ENCODE results near the gene GATA1.
A peak's percentile ranks its signal among the peaks of the same experiment; 100 is the strongest.

The GATA1 gene

GRCh38 chrX:48785540-48786214 is 713 bp upstream of the GATA1 start:
- no peak for DNase-seq

- DNase-seq: no peak
These were observed 575 bp downstream of the GATA1 start for GRCh38 chrX:48786825-48787504.

GRCh38 chrX:48787505-48788443 is 1.4 kb downstream of the GATA1 start:
- DNase-seq: no peak

GRCh38 chrX:48789366-48790220 is 3.2 kb downstream of the GATA1 start:
- no peak for DNase-seq

DNA sequence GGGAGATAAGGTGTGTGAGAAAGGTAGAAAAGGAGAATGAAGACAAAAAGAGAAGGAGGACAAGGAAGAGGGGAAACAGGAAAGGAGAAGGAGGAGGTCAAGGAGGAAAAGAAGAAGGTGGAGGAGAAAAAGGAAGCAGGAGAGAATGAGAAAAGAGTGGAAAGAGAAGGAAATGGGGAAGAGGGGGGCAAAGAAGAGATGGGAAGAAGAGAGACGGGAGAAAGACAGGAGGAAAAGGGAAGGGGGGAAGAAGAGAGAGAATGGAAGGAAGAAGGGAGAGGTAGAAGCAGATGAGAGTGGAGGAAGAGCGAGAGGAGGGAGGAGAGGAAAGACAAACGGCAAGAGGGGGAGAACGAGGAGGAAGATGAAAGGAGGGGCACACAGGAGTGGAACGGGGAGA is 4.1 kb downstream of the GATA1 start:
- no peak for DNase-seq

GRCh38 chrX:48791063-48791820 is 4.9 kb downstream of the GATA1 start:
- DNase-seq: no peak

DNA sequence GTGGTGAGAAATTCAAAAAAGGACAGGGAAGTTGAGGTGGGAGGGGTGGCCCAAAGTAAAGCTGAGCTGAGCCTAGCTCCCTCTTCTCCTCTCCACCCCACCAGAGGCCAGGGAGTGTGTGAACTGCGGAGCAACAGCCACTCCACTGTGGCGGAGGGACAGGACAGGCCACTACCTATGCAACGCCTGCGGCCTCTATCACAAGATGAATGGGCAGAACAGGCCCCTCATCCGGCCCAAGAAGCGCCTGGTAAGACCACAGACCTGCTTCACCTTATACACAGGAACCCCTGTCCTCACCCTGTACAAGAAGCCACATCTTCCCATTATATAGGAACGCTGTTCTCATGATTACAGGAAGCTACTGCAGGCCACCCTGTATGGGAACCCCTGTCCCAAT is 5.8 kb downstream of the GATA1 start:
- DNase-seq: no peak

GRCh38 chrX:48793935-48794334 is 7.5 kb downstream of the GATA1 start:
- DNase-seq: no peak

DNA sequence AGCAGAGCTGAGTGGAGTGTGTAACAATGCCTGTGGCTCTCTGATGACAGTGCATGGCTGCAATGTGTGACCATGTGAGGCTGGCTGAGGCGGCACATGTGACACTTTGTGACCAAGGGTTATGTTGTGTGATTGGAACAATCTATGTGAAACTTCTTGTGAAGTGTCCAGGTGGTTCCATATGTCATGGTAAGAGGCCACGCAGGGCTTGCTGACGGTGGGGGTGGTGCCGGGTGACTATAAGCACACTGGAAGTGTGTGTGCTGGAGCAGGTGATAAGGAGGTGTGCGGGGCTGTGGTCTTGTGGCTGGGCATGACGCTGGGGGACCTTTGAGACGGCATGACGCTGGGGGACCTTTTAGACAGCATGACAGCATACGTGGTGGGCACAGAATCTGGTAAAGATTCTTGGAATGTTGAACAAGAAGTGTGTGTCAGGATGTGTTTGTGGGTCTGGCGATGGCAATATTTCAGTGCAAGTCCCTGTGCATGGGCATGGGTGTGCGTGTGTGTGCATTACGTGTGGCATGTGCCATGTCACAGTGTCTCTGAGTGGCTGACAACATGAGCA is 8.0 kb downstream of the GATA1 start:
- no peak for DNase-seq

- no peak for DNase-seq
These were observed 8.6 kb downstream of the GATA1 start for GRCh38 chrX:48794911-48795515.

DNA sequence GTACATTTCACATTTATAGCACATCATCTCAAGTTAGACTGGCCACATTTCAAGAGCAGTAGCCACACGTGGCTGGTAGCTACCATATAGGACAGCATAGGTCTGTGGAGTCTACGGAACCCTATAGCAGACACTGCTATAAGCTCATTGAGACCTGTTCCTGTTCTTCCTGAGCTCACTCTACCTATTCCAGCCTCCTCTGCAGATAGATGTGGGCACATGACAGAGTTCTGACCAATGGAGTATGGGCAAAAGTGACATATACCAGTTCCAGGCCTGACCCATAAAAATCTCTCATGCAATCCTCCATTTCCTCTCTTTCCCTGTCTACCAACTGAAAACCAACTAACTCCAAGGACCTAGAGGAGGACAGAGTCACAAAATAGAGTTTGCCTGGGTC is 11.9 kb downstream of the GATA1 start:
- DNase-seq: no peak

GRCh38 chrX:48800574-48801279 is 14.3 kb downstream of the GATA1 start:
- DNase-seq: peak in 1 of 2 experiments; percentile 40

DNA sequence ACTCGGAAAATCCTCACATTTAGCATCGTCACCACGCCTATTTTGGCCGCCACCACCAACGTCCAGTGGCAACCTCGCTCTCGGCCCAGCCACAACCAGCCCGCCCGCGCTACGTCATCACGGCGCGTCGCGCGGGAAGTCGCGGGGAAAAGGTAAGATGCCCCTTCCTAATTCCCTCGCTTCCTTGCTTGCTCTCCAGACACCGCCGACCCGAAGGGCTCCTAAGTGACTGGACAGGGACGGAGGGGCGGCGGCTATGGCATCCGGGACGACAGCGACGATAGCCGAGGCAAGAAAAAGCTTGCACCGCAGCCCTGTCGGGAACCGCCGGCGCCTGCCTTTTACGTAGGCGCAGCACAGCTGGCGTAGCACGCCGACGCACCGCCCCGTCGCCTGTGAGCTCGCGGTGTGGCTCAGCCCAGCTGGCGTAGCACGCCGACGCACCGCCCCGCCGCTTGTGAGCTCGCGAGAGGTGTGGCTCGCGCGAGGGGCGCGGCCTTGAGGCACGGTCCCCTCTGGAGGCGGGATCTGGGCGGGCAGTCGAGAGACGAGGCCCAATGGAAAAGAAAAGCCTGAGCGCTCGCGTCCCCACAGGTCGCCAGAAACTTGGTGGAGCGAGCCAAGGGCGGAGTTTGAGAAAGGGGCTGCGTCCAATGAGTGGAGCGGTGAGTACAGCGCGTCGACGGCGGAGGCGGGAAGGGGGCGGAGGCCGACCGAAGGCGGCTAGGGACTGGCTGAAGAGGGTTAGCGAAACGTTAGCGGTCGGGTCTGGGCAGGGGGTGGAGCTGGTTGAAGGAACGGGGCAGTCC is 15.1 kb downstream of the GATA1 start, which contains the start of gene HDAC6:
TSS of gene HDAC6 (plus strand) at position 788 of the 809 bp plus-strand sequence. CDS start 626 bp downstream, outside the sequence.
- peak; percentile 94 to 95 for DNase-seq

DNA sequence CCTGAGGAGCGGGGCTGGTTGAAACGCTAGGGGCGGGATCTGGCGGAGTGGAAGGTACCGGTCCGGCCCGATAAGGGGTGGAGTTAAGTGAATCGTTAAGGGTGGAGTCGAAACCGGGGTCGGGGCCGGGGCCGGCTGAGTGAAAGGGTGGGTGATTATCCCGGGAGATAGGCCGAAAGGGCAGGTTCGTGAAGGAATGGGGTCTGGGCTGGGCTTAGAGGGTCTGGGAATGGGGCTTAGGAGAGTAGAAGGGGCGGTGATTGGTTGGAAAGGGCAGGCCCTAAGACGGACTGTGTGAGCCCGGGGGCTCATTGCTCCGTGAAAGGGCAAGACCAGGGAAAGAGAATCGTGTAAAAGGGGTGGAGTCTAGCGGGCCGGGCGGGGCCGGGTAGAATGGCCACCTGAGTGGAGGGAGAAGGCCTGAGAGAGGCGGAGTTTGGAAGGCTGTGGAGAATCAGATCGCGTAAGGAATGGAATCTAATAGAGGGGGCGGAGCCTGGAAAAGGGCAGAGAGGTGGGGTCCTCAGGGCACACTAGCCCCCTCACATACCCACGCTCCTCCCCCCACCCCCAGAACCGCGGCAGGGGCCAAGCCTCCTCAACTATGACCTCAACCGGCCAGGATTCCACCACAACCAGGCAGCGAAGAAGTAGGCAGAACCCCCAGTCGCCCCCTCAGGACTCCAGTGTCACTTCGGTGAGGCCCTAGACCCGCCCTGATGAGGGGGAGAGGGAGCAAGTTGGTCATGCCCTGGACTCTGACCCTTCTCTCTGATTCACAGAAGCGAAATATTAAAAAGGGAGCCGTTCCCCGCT is 15.9 kb downstream of the GATA1 start:
- peak; percentile 66 to 69 for DNase-seq

- DNase-seq: no peak
These were observed 16.5 kb downstream of the GATA1 start for GRCh38 chrX:48802905-48803200.

DNA sequence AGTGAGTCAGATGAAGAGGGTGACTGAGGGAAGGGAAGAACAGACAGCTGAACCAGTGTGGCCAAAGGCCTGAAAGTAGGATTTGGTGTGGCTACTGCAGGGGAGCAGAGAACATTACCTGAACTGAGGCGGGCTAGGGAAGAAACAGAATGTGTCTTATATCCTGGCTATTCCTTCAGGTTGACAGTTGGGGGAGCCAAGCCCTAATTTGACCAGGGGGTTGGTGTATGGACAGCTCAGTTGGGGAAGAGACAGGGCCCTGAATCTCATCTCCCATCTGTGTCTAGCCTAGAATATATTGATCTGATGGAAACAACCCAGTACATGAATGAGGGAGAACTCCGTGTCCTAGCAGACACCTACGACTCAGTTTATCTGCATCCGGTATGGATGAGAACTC is 19.7 kb downstream of the GATA1 start:
- DNase-seq: no peak

GRCh38 chrX:48813644-48814043 is 27.3 kb downstream of the GATA1 start:
- DNase-seq: peak in 1 of 2 experiments; percentile 12

GRCh38 chrX:48814722-48815121 is 28.3 kb downstream of the GATA1 start:
- DNase-seq: no peak

DNA sequence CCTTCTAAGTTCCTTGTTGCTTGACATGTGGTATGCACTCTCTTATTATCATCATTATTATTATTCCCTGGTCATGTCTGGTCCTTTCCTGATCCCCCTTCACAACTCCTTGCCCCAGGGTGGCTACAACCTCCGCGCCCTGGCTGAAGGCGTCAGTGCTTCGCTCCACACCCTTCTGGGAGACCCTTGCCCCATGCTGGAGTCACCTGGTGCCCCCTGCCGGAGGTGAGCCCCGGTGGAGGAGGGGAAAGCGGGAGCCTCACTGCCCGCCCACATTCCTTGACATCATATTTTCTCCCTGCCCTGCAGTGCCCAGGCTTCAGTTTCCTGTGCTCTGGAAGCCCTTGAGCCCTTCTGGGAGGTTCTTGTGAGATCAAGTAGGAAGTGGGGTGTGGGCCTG is 28.9 kb downstream of the GATA1 start:
- no peak for DNase-seq
